ENCODE results near the gene DAZL. TPM values are rescaled to one million over a fixed set of nuclear protein-coding genes. Genes with fewer than 3 reads are reported as not detected.
A peak's percentile ranks its signal among the peaks of the same experiment; 100 is the strongest.

DAZL gene
- total RNA-seq, 1 donor: not detected

DNA sequence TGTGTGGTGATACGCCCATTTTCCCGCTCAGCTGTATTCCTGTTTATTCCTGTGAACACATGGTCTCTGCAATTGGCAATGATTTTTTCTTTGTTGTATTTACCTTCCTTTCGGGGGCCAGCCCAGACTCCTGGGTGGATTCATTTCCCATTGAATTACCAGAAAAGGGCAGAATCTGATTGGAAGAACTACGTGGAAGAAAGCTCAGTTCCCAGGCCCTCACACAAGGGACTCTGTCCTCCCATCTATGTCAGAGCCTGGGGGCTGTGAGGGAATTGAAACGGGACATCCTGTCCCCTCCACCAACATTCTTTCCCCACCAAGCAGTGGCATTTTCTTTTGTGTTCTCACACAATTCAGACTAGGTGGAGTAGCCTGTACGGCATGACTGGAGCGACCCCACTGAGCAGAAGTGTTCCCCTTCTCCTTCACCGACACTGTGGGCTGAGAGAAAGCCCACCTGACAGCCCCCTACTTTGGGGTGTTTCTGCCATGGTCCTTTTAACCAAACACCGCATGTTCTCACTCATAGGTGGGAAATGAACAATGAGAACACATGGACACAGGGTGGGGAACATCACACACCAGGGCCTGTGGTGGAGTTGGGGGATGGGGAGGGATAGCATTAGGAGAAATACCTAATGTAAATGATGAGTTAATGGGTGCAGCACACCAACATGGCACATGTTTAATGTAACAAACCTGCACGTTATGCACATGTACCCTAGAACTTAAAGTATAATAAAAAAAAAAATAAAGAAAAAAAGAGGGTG is 59.6 kb downstream of the DAZL start:
- DNase-seq (ENCODE audit: insufficient read length, low spot score, missing footprints): peak; percentile 19
- no peak overlapping the region for H2AFZ ChIP-seq (ENCODE audit: low read length)
- TF ChIP-seq CTCF (IDR thresholded peaks at IDR 0.05; ENCODE audit: extremely low read depth, low read depth, low read length): no peak
- H3K27ac ChIP-seq (ENCODE audit: low read depth, low read length): no peak overlapping the region
- H4K20me1 ChIP-seq (ENCODE audit: insufficient read depth, low read length): no peaks in the 10 kb centered on the region
- H3K4me1 ChIP-seq (ENCODE audit: insufficient read depth, low read length): peaks cover 9% of the 10 kb centered on the region
- no peaks in the 10 kb centered on the region for H3K36me3 ChIP-seq (ENCODE audit: insufficient read depth, low read length)
- H3K79me2 ChIP-seq (ENCODE audit: insufficient read depth, low read length): no peaks in the 10 kb centered on the region
- H3K27me3 ChIP-seq (ENCODE audit: insufficient read depth, low read length): peaks cover 26% of the 10 kb centered on the region
- no peak overlapping the region for H3K4me2 ChIP-seq (ENCODE audit: insufficient read depth, low read length)
- no peak overlapping the region for H3K4me3 ChIP-seq (ENCODE audit: insufficient read depth, low read length)
- no peaks in the 10 kb centered on the region for H3K9me3 ChIP-seq (ENCODE audit: low read depth, low read length)

GRCh38 chr3:16543242-16543864 is 61.9 kb downstream of the DAZL start:
- Histone ChIP-seq H4K20me1 (ENCODE audit: insufficient read depth, low read length) (no peaks in the 10 kb centered on the region), H3K27me3 (ENCODE audit: insufficient read depth, low read length) (peaks cover 35% of the 10 kb centered on the region), H3K27ac (ENCODE audit: low read depth, low read length) (no peak overlapping the region), H2AFZ (ENCODE audit: low read length) (no peak overlapping the region), H3K36me3 (ENCODE audit: insufficient read depth, low read length) (no peaks in the 10 kb centered on the region), H3K9me3 (ENCODE audit: low read depth, low read length) (no peaks in the 10 kb centered on the region), H3K4me2 (ENCODE audit: insufficient read depth, low read length) (no peak overlapping the region), H3K79me2 (ENCODE audit: insufficient read depth, low read length) (no peaks in the 10 kb centered on the region), H3K4me1 (ENCODE audit: insufficient read depth, low read length) (peaks cover under 1% of the 10 kb centered on the region), H3K4me3 (ENCODE audit: insufficient read depth, low read length) (no peak overlapping the region)
- no peak for TF ChIP-seq CTCF (IDR thresholded peaks at IDR 0.05; ENCODE audit: extremely low read depth, low read depth, low read length)
- peak; percentile 22 for DNase-seq (ENCODE audit: insufficient read length, low spot score, missing footprints)

- H3K36me3 ChIP-seq (ENCODE audit: insufficient read depth, low read length): no peaks in the 10 kb centered on the region
- no peaks in the 10 kb centered on the region for H3K79me2 ChIP-seq (ENCODE audit: insufficient read depth, low read length)
- H3K4me1 ChIP-seq (ENCODE audit: insufficient read depth, low read length): no peaks in the 10 kb centered on the region
- H3K4me2 ChIP-seq (ENCODE audit: insufficient read depth, low read length): no peak overlapping the region
- H2AFZ ChIP-seq (ENCODE audit: low read length): peak overlapping the region; percentile 62
- H3K27me3 ChIP-seq (ENCODE audit: insufficient read depth, low read length): peaks cover 34% of the 10 kb centered on the region
- no peak overlapping the region for H3K4me3 ChIP-seq (ENCODE audit: insufficient read depth, low read length)
- no peaks in the 10 kb centered on the region for H4K20me1 ChIP-seq (ENCODE audit: insufficient read depth, low read length)
- H3K9me3 ChIP-seq (ENCODE audit: low read depth, low read length): no peaks in the 10 kb centered on the region
- H3K27ac ChIP-seq (ENCODE audit: low read depth, low read length): no peak overlapping the region
- DNase-seq (ENCODE audit: insufficient read length, low spot score, missing footprints): peak; percentile 37
- no peak for TF ChIP-seq CTCF (IDR thresholded peaks at IDR 0.05; ENCODE audit: extremely low read depth, low read depth, low read length)
These were observed 66.7 kb downstream of the DAZL start for GRCh38 chr3:16538507-16538906.

- H3K9me3 ChIP-seq (ENCODE audit: low read depth, low read length): no peaks in the 10 kb centered on the region
- no peaks in the 10 kb centered on the region for H4K20me1 ChIP-seq (ENCODE audit: insufficient read depth, low read length)
- no peaks in the 10 kb centered on the region for H3K79me2 ChIP-seq (ENCODE audit: insufficient read depth, low read length)
- no peak overlapping the region for H3K4me2 ChIP-seq (ENCODE audit: insufficient read depth, low read length)
- no peak overlapping the region for H2AFZ ChIP-seq (ENCODE audit: low read length)
- no peaks in the 10 kb centered on the region for H3K36me3 ChIP-seq (ENCODE audit: insufficient read depth, low read length)
- no peak for DNase-seq (ENCODE audit: insufficient read length, low spot score, missing footprints)
- no peak for TF ChIP-seq CTCF (IDR thresholded peaks at IDR 0.05; ENCODE audit: extremely low read depth, low read depth, low read length)
- H3K27ac ChIP-seq (ENCODE audit: low read depth, low read length): no peak overlapping the region
- H3K27me3 ChIP-seq (ENCODE audit: insufficient read depth, low read length): peaks cover 30% of the 10 kb centered on the region
- no peaks in the 10 kb centered on the region for H3K4me1 ChIP-seq (ENCODE audit: insufficient read depth, low read length)
- H3K4me3 ChIP-seq (ENCODE audit: insufficient read depth, low read length): no peak overlapping the region
These were observed 68.2 kb downstream of the DAZL start for GRCh38 chr3:16536996-16537395.
